Transverse colon (tissue), 3 donors: ENCODE measurements around the gene LAMA3.

Experiments used
- POLR2A ChIP-seq: fragments of 450-650 bp; IDR thresholded peaks from one replicate; pipeline ENCODE4 v1.6.1; 2016; ENCODE audit warnings: antibody characterized with exemption, mild to moderate bottlenecking, moderate library complexity
- TF ChIP-seq, protein P1 (sequence below), 5 experiments: fragments of 200-600 bp in 3 of 5; fragments of 450-650 bp in 2 of 5; sonication (generic) in 3 of 5; IDR thresholded peaks; 1 replicate in 2 of 5; 2 replicates in 3 of 5; pipeline ENCODE4 v1.5.1; 2016 to 2017; ENCODE audit warnings: antibody characterized with exemption in 5 of 5, inconsistent platforms in 3 of 5, mild to moderate bottlenecking in 2 of 5, moderate library complexity in 1 of 5

DNA sequence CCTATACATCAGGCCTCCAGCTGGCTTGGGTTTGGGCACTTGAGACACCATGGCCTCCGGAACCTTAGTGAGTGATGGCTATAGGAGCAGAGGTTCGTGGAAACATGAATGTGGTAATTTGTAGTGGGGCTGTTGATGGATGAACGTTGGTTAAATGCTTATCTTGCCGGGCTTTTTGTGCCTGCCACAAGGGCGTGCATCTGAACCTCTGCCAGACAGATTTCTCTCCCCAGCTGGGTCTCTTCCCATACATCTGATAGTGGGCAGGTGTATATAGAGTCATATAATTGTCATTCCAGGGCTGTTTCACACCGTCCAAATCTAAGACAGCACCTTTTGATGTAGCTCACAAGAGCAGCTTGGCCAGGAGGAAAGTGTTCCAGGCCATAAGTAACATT lies 14.7 kb downstream of the LAMA3 start:
- no peak for TF ChIP-seq POLR2A
- TF ChIP-seq, protein P1, sequence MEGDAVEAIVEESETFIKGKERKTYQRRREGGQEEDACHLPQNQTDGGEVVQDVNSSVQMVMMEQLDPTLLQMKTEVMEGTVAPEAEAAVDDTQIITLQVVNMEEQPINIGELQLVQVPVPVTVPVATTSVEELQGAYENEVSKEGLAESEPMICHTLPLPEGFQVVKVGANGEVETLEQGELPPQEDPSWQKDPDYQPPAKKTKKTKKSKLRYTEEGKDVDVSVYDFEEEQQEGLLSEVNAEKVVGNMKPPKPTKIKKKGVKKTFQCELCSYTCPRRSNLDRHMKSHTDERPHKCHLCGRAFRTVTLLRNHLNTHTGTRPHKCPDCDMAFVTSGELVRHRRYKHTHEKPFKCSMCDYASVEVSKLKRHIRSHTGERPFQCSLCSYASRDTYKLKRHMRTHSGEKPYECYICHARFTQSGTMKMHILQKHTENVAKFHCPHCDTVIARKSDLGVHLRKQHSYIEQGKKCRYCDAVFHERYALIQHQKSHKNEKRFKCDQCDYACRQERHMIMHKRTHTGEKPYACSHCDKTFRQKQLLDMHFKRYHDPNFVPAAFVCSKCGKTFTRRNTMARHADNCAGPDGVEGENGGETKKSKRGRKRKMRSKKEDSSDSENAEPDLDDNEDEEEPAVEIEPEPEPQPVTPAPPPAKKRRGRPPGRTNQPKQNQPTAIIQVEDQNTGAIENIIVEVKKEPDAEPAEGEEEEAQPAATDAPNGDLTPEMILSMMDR (IDR thresholded peaks at IDR 0.05): no peak
